OCI-LY7 (cell line): ENCODE data around the gene NTM.

Source experiments
- CTCF ChIP-seq: fragments of 200-600 bp; sonication (generic); conservative IDR thresholded peaks from 2 replicates; pipeline ENCODE4 v1.5.1; 2014; ENCODE audit warnings: mild to moderate bottlenecking, antibody characterized with exemption, low read length, moderate library complexity, mixed read lengths
- EZH2phosphoT487 ChIP-seq: fragments of 200-600 bp; sonication (generic); IDR thresholded peaks from 2 replicates; pipeline ENCODE4 v1.6.1; 2018; ENCODE audit warnings: low read depth, borderline replicate concordance, mild to moderate bottlenecking, mixed run types, antibody characterized with exemption, low read length, moderate library complexity, mixed read lengths

DNA sequence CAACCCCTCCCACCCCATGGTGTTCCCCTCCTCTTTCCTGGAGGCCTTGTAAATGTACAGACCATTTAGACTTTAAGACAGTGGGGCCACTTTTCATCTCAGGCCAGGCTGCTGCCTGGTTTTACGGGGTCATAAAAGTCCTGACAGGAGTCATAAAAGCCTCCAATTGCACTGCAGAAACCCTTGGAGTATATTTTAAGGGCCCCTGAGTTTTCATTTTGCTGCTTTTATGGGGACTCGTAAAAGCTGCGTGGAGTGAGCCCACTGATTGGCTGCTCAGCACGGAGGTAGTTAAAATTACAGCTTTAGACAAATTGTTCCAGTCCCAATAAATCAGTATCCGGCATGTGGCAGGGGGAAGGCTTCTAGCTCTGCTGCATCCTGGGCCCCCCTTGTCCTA is 627.6 kb downstream of the NTM start:
- TF ChIP-seq CTCF (no peak), EZH2phosphoT487 (no peak)
